GM12874 (cell line): ENCODE data around the gene INAVA.

ENCODE experiments used
- CTCF ChIP-seq: IDR thresholded peaks from 2 replicates; pipeline ENCODE4 v1.5.1; 2011; ENCODE audit warnings: low read depth, mild to moderate bottlenecking, control low read depth, low read length, moderate library complexity; ENCODE audit not compliant: insufficient read depth

Gene INAVA

GRCh38 chr1:200962631-200963030 is 67.9 kb downstream of the INAVA start:
- TF ChIP-seq CTCF = no peak

- no peak for TF ChIP-seq CTCF
Observed at GRCh38 chr1:200963076-200963475, 68.4 kb downstream of the INAVA start.
